ENCODE measurements around the gene HOXC5.
A peak's percentile ranks its signal among the peaks of the same experiment; 100 is the strongest.
"Not testable (repeated sequence)": the region's sequence is repeated elsewhere in the genome, so short reads cannot be mapped to it uniquely, and the experiment has no call there.

Gene HOXC5

DNA sequence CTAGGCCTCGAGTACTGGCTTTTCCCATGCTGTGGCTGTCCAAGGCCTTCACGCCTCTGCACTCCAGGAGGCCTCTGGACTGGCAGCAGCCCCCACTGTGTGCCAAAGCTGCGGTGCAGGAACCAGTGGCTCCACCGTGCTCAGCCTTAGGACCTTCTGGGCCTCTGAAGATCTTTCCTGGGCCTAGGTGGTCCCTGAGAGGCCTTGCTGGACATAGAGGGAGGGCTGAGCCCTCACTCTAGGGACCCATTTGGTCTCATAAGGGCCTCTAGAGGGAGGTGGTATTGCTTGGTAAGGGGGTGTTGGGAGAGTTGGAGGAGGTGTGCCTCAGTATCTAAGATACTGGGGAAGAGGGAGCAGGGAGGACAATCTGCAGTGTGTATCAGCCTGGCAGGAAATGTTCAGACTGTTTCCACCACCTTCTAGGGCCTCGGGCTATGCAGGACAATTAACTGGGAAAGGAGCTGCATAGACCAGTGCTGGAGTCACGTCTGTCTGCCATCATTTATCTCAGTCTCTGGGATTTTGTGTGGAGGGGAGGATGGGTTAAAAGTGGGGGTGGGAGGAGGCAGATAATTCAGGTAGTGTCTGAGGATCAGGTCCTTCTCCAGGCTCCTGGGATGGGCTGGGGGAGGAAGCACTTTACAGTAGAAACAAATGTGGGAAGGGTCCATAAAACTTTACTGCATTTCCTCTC is 2.9 kb downstream of the HOXC5 start:
- no peak for DNase-seq

DNA sequence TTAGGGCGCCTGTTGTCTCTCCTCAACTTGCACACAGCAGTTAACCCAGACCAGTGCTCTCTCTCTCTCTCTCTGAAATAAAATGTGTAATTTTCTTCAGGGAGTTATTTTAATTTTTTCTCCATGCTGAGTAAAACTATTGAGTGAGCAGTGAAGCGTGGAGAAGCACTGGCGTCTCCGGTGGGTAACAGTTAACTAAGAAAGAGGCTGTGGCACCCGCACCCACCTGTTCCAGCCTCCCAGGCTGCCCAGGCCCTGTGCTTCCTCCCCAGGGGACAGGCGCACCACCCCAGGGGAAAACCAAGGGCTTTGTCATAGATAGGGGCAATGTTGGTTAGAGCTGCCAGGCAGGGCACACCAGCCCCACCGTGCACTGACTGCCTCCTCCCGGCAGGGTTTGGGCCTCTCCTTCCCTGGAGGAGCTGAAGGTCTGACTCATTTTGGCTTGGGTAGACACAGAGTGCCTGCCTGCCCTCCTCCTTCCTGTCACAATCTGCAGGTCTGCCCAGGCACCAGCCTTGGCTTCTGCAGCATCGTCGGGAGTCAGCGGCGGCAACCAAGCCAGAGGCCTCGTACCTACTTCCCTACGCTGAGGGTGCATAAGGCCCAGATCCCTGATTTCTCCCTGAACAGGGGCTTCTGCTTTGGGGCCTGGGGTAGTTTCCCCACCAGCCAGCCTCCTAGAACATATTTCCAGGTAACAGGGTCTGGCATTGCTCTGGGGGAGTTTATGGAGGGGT is 3.9 kb downstream of the HOXC5 start:
- DNase-seq: peak; percentile 39

DNA sequence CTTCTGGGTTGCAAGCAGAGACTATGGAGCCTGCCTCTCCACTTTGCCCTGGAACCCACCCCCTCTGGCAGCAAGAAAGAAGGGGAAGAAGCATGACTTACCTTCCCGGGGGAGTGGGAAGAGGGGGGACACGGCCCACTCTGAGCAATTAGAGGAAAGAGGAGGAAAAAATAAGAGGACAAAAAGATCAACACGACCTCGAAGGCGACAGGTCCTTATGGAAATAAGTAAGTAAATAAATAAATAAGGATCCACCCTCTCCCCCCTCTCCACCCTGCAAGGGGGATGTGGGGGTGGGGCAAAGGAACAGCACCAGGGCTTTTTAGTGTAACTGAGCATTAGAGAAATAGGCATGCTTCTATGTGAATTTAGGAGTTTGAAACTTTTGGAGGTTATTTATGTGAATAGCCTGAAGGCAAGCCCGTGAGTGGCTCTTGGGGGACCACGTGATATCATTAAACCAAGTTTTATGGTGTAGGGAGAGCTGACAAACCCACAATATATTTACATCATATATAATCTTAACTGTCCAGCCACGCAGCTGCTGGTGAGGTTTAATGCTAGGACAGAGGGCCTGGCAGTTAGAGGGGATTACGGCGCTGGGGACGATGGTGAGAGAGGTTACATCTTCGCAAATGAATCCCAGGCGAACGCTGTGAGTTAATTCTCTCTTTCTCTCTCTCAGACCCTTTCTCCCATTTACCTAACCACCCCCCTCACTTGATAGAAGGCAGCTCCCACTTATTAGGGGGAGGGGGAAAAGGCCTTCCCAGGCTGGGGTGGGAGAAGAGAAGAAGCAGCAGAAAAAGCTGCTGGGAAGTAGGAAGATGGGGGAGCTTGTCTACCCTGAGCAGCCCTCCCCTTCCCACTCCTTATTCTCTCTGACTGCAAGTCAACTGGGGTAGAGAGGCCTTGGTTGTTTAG is 4.8 kb downstream of the HOXC5 start:
- DNase-seq: peak; percentile 67

DNA sequence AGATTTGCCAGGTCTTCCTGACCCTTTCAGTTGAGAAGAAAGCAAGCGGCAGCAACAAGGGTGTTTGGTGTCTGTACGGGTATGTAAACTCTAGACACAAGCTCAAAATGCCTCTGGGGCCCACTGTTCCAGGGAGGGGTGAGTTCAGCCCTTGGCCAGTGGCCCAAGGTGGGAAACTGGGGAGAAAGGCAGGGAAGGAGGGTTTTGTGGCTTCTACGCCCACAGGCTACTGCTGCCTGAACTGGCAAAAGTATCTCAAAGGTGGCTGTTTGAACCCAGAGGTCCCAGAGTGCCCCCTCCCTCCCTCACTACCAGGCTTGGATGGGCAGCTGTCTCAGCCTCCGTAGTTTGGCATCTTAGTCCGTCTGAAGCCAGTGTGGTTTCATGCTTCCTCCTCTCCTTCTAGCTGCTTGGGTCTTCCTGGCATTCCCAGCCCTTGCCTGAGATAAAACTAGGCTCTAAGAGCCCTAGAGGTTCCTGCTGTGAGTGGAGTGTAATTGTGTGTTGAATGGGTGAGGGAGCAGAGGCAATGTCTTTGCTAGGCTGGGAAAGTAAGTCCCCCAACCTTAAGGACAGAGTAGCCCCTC is 5.5 kb downstream of the HOXC5 start:
- DNase-seq: peak; percentile 55

DNA sequence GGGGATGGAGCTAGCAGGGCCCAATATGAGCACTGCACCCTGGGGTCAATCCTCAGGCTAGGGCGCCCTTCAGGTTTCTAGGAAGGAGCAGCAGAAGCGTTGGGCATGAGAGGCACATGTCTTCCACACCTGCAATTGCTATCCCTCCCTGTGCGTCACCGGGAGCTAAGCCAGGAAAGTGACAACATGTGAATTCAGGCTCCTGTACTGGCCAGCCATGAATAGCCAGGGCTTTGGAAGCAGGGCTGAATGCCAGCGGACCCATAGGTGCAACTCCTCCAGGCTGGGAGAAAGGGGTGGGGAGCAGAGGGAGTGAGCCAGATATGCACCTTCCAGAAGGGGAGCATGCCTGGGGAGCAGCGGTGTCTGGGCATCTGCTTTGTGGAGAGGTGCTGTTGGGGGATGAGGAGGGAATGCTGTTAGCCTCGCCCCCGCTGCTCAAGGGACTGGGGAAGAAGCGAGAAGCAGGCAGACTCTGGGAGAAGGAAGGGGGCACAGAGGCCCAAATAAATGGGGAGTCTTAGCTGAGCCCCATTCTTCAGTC is 6.1 kb downstream of the HOXC5 start:
- peak; percentile 84 for DNase-seq

DNA sequence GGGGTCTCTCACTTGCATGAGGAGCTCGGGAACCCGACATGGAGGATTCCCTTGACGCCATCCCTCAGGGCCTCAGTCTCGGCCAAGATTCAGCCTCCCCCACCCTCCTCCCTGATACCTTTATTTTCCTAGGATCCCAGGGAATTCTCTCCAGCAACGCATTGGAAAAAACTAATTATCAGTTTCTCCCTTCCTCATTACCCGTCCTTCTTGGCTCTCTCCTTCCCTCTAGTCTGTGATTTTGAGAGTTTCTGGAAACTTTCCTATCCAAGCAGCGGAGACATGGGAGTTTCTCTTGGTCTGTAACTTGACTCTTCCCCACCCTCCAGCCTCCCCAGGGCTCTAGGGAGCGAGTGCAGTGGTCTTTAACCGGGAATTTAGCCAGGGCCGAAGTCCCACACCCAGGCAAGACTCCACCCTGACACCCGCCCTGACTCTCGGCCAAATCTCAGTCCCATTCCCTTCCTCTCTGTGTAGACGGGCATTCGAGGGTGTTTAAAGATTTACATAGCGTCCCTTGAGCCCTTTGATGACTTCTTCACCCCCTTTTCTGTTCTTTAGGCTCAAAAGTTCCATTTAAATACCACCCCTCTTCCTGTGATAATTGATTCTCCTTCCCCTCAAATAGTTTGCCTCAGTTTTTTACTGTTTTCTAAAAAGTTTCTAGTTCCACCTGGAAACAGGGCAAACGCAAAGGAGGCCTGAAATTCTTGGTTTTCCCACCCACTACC is 6.7 kb downstream of the HOXC5 start:
- DNase-seq: peak; percentile 91

DNA sequence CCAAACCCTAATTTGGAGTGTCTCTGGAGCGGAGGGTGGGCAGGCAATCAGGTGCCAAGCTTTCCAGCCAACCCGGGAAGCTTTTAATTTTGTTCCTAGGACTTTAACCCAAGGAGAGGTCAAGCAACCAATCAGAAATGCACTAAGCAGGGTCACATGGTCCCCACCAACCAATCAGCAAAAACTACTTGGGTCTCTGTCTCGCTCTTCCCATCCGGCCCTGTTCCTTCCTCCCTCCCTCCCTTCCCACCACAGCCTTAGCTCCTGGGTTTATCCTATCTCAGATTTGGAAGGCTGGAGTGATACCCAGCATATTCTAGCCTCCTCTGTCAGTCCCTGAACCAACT is 7.3 kb downstream of the HOXC5 start:
- peak; percentile 59 for DNase-seq

DNA sequence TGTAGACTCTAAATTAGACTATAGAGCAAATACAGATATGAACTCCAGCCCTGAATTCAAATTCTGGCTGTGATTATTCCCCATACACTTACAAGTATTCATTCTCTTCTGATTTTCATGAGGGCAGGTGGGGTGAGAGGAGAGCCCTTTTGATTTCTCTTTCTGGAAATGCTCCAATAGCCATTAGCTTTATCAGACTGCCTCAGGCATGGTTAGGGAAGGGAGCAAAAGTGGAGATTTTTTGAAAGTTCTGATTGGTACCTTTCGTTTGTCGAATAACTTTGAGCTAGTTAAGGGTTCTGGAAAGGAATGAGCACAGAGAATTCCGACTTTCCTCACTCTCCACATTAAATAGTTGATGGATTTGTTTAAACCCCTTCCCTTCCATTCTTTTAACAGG is 7.8 kb downstream of the HOXC5 start:
- DNase-seq: no peak

DNA sequence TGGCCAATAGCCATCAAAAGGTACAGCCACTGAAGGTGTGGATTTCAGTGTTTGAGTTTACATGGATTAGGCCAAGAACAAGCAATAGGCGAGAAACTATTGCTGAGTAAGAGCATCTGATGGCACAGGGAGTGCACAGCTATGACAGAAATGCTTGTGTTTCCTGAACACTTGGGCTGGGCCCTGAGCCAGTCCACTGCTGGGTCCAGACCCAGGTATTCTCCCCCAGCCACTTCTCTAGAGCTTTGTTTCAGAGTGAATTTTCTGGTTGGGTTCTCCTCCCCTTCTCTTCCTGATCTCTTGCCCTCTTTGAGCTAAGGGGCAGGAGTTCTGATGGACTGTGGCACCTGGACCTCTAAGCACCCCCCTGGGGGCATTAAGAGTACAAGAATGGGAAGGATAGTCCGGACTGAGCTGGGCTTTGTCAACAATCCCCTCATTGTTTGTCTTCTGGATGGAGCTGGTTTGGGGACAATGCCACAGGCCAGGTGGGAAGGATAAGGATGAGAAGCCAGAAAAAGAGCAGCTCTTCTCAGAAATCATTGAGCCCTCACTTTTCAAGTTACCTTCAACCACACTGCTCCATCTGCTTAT is 8.3 kb downstream of the HOXC5 start:
- DNase-seq: no peak

DNA sequence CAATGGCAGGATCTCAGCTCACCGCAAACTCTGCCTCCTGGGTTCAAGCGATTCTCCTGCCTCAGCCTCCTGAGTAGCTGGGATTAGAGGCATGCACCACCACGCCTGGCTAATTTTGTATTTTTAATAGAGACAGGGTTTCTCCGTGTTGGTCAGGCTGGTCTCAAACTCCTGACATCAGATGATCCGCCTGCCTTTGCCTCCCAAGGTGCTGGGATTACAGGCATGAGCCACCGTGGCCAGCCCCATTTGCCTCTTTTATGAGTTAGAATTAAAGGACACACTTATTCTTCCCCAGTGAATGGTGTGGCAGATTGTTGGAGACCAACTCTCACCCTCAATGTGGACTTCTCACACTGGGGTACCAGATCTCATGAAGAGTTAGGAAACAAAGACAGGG is 9.2 kb downstream of the HOXC5 start:
- DNase-seq: not testable (repeated sequence)

DNA sequence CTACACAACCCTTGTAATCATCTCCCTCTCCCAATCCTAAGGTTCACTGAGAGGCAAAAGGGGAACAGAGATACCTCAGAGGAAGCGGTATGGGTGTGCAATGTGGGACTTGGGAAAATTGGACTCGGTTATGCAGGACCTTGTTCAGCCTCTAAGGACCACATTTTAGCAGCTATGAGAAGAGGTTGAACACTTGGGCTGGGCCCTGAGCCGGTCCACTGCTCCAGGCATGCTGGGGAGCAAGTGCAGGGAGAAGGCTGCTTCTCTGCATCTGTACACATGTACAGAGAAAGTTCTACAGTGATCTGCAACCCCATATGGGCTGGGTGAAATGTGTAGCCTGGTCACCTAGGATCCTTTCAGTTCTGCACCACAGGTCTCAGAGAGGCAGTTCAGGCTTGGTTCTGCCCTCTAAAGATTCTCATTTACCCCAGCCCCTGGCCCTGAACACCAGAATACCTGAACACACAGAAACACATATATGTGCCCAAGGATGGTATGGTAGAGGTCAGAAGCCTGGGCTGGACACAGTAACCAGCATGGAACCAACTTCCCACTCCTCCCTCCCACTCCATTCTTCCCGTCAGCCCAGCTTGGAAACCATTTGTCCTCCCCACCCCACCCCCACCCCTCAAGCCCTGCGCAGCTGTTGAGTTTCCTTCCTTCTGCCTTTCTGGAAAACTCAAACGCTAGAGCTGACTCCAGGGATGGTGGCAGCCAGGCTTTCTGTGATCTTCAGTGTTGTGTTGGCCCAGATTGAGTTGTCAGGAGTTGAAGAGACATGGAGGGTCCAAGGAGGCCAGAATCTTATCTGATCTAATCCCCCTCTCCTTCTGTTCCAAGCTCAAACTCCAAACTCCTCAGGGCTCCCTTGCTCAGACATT is 10.4 kb downstream of the HOXC5 start:
- peak; percentile 80 for DNase-seq

DNA sequence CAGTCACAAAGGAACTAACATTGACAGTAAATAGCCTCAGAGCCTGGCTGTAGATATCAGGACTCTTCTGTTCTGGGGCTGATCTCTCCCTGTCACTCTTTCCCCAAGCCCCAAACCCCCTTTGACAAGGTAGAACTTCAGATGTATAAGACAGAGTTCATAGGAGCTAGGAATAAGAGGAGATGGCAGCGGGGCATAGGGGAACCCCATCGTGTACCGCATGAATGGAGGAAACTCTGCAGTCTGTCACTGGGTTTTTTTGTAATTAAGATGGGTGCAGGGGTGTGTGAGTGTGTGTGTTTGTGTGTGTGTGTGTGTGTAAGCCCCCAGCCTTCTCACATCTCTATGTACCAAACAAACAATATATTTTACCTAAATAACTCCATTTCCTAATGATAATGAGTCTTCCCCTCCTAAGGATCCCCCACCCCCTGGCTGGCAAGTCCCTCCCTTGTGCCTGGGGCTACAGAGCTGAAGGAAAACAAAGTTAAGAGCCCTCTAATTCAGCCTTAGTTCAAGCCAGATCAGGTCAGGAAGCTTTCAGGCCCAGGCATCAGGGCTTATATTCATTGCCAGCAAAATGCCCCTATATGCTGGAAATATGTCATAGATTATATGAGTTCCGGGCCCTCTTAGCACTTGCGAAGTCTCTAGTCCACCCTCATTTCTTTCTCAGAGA is 11.7 kb downstream of the HOXC5 start:
- DNase-seq: no peak

DNA sequence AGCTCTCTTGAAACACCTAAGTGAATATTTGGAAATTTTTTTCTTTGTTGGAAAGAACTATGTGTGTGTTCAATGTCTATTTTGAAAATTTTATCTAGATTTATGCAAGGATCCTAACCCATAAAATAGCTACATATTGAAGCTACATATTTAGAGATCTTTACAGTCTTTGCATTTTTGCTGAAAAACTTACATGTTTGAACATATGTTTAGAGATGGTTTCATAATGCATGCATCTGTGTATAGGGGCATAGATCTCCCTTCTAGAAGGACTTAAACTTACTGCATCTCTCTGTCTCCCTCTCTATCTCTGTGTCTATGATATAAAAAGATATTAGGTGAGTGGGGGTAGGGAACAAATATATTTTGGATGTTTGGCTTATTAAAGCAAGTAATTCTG is 12.6 kb downstream of the HOXC5 start:
- DNase-seq: no peak

DNA sequence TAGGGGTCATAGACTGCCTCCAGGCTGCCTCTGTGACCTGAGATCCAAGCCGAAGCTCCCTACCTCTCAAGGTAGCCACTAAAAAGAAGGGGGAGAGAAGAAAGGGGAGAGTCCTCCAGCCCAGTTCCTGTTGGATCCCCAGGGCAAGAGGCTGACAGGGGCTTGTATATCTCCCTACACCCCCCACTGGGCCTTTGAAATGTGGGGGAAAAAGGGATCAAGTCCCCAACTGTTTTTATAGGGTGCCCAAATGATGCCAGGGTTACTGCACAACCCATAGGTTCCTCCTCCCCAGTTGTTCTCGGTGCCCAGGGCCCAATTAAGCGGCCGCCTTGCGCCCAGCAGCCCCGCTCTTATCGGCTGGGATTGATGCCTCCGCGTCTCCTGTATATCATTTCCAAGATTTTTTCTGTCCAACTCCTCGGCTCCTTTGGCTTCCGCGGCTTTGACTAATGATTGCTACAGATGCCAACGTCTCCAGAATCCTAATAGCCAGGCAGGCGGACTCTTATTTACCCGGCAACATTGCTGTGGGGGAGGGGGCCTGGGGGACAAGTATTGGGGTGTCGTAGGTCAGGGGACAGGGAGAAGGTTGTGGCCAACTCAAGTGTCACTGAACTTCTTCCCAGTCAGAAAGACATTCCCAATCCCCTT is 13.1 kb downstream of the HOXC5 start:
- no peak for DNase-seq

DNA sequence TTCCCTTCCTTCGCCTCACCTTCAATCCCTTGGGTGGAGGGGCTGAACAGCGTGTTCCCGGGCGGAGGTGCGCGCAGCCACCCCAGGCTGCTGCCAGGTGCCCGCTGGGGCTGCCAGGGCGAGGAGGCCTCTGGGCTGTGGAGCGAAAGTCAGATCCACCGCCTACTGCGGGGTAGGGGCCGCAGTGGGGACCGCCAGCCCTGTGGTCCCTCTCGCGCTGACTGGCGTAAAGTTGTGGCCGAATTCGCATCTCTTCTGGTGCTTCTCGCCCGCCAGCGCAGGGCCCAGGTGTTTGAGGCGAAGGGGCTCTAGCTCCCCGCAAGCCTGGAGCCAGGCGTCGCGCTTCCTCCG is 13.9 kb downstream of the HOXC5 start:
- no peak for DNase-seq

DNA sequence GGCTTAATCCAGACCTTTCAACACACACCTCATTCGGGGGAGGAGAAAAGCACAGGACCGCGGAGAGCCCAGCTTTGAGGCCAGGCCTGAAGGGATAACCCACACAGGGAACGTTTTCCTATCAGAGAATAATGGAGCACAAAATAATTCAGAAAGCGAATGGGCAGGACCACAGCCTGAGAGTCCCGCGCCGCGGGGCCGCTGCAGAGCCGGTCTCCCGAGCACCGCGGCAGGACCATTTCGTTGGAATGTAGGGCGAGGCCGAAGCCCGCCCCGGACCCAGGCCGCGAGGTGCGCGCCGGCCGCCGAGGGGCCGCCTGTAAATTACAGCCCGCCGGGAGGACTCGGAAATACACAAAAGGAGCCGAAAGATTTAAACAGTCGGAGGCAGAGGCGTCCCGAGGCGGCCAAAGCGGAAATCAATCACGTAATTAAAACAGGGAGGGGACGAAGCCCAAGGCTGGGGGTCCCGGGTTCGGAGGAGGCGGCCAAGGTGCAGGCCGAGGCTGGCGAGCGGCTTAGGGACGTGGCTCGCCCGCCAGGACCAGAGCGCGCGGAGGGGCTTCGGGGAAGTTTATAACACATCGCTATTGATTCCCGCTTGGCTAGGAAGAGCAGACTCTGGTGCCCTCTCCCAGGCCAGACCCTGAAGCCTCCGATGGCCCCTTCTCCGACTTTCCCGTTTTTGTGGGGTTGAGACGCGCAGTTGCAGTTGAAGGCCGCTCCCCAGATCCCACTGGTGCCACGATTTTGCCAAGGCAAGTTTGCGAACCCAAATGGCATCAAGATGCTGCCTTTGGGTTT is 14.5 kb downstream of the HOXC5 start:
- no peak for DNase-seq

DNA sequence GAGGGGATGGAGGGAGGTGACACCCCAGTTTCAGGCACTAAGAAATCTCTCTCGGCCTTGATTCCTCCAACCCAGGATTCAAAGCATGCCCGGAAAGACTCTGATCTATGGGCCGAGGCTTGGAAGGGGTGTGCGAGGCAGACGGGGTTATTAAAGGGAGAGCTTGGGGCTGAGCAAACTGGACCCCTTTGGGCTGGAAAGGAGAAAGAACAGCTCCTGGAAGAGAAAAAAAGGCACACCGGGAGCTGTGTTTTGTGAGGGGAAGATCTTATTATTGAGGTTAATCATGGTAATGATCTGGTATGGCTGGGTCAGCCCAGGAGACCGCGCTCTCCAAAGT is 15.1 kb downstream of the HOXC5 start:
- DNase-seq: no peak

DNA sequence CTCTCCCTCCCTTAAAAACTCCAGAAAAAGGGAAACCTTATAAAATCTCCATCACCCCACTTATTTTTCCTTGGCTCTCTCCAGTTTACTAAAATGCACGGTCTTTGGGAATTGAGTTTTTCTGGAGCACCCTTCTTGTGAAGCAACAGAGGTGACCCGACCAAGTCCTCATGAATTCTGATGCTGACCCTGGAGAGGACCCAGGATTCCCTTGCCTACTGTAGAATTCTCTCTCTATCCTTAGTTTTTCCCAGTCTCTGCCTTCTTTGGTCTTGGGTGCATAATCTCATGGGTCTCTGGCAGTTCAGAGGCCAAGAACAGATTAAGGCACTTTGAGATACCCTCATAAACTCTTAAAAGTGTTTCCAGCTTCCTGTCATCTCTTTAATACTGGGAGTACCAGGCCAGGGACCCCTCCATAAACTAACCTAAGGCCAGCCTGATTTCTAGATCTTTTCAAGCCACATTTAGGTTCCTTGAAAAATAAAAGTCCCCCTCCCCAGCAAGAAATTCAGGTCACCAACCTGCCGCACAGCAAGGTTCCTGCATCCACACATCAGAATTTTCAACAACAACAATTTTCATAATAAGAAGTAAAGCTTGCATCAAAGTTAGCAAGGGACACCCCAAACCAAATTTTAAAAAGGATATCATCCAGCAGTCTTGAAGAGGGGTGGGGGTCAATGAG is 15.7 kb downstream of the HOXC5 start:
- no peak for DNase-seq
